Fibroblast of the aortic adventitia (primary cell): ENCODE measurements around the gene CBLB. TPM values are rescaled to one million over a fixed set of nuclear protein-coding genes. Genes with fewer than 3 reads are reported as not detected.
"Not testable (repeated sequence)": the region's sequence is repeated elsewhere in the genome, so short reads cannot be mapped to it uniquely, and the experiment has no call there.

Experiments
- DNase-seq: peaks from one replicate; pipeline ENCODE4 v3.0.0-alpha.2; 2010; ENCODE audit warnings: low read depth
- H3K4me3 ChIP-seq: 2 replicates; pipeline ENCODE4 v1.5.1; 2011; ENCODE audit warnings: low read depth, mild to moderate bottlenecking, control low read depth, low read length, moderate library complexity
- CTCF ChIP-seq: IDR thresholded peaks from 2 replicates; pipeline ENCODE4 v1.5.1; 2011; ENCODE audit warnings: mild to moderate bottlenecking, low read length, control low read depth, inconsistent platforms; ENCODE audit not compliant: insufficient read depth
- total RNA-seq: library from RNA; depleted of rRNA; stranded (reverse); fragments of >200 nt; gene quantifications from 2 replicates; pipeline ENCODE4 v1.2.3, GENCODE V29; 2012; ENCODE audit warnings: low replicate concordance

Gene CBLB
- total RNA-seq, 1 donor: 63.9 TPM

DNA sequence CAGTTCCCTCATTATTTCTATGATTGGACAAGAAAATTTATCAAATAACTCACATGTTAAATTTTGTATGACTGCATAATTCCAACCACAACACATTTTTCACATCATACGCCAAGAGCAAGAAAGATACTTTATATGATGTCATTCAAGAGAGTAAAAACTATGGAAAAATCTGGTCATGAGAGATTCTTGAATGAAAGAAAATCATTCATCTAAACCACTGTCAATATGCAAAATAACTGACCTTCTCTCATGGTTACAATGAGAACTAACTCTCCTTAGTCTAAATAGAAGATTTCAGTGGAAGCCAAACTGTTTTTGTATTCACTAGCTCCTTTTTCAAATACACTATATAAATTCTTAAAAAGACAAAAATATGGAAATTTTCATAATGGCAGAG, 124.6 kb downstream of the CBLB start:
- no peak for TF ChIP-seq CTCF
- DNase-seq: no peak
- H3K4me3 ChIP-seq: no peak overlapping the region

DNA sequence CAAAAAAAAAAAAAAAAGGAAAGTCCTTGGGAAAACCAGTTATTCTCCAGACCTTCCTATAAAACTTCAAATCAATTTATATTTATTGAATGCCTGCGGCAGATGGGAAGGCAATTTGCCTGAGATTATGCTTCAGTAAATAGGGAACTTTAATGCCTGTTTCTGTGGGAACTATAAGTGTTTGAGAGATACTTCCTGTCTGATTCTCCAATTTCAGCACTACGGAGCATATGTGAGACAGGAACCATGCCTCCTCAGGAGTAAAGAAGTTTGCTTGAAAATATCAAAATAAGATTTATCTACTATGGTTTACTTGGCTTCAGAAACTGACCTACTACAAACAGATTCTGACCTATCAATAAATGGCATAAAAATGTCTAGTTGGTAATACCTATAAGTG, 135.5 kb downstream of the CBLB start:
- no peak overlapping the region for H3K4me3 ChIP-seq
- no peak for TF ChIP-seq CTCF

GRCh38 chr3:105731686-105732085, 137.1 kb downstream of the CBLB start:
- DNase-seq: no peak
- no peak overlapping the region for H3K4me3 ChIP-seq
- no peak for TF ChIP-seq CTCF

More for the DNA sequence above, 135.5 kb downstream of the CBLB start:
- DNase-seq: no peak

DNA sequence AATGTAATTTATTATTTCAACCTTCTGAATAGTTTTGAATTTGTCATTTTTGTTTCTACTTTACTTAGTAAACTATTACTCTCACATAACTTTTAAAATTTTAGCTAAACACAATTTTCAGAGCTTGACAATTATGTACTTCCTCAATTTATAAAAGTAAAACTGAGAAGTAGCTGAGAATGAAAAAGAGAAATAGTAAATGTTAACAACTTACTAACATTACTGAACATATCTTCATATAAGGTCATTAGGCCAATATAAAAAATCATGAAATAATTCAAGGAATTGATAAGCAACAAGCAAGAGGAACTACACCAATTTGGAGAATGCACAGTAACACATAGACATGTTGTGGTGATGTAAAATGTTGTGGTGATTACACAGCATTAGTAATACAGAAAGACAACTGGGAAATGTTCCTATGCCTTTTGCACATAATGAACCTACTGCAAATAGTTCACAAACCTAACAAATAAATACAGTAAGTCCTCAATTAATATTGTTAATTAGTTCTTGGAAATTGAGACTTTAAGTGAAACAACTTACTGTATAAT, 137.9 kb downstream of the CBLB start:
- H3K4me3 ChIP-seq: no peak overlapping the region
- TF ChIP-seq CTCF: no peak
- peak; percentile 7 for DNase-seq

DNA sequence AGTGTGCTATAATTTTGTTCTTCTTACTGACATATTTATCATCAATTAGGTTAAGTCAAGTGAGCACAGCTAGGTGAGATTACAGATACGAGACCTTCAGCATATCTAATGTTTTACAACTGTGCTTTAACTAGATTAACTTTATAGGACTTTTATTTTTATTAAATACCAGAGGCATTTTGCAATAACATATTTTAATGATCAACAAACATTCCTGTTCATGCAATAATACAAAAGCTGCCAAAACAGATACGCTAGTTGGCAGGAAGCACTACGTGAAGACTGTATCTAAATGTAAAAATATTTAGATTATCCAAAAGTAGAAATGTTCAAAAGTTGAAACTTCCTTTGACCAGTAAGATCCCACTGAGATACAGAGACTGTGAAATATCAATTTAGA, 139.1 kb downstream of the CBLB start:
- H3K4me3 ChIP-seq: no peak overlapping the region
- TF ChIP-seq CTCF: no peak
- peak; percentile 75 for DNase-seq

GRCh38 chr3:105728771-105729312, 140.0 kb downstream of the CBLB start:
- H3K4me3 ChIP-seq: no peak overlapping the region
- TF ChIP-seq CTCF: no peak
- DNase-seq: peak; percentile 19

- H3K4me3 ChIP-seq, DNase-seq: not testable (repeated sequence)
Measured at GRCh38 chr3:105727036-105727435, 141.8 kb downstream of the CBLB start.
